ENCODE measurements around the gene FABP7. TPM values are rescaled to one million over a fixed set of nuclear protein-coding genes. Genes with fewer than 3 reads are reported as not detected.
A peak's percentile ranks its signal among the peaks of the same experiment; 100 is the strongest.

FABP7 gene
- total RNA-seq, 1 donor, result not detected

- H3K36me3 ChIP-seq (ENCODE audit: insufficient read depth, low read length), result no peaks in the 10 kb centered on the region
- TF ChIP-seq CTCF (IDR thresholded peaks at IDR 0.05; ENCODE audit: extremely low read depth, low read depth, low read length), result no peak
- no peaks in the 10 kb centered on the region for H3K79me2 ChIP-seq (ENCODE audit: insufficient read depth, low read length)
- H3K4me2 ChIP-seq (ENCODE audit: insufficient read depth, low read length), result no peak overlapping the region
- H3K4me1 ChIP-seq (ENCODE audit: insufficient read depth, low read length), result no peaks in the 10 kb centered on the region
- H2AFZ ChIP-seq (ENCODE audit: low read length), result no peak overlapping the region
- DNase-seq (ENCODE audit: insufficient read length, low spot score, missing footprints), result no peak
- H3K27ac ChIP-seq (ENCODE audit: low read depth, low read length), result no peak overlapping the region
- H3K9me3 ChIP-seq (ENCODE audit: low read depth, low read length), result no peaks in the 10 kb centered on the region
- H3K27me3 ChIP-seq (ENCODE audit: insufficient read depth, low read length), result no peaks in the 10 kb centered on the region
- H3K4me3 ChIP-seq (ENCODE audit: insufficient read depth, low read length), result no peak overlapping the region
- H4K20me1 ChIP-seq (ENCODE audit: insufficient read depth, low read length), result no peaks in the 10 kb centered on the region
Observed at GRCh38 chr6:122752459-122752858, 27.1 kb upstream of the FABP7 start.

GRCh38 chr6:122753000-122753687 is 26.4 kb upstream of the FABP7 start:
- Histone ChIP-seq H4K20me1 (ENCODE audit: insufficient read depth, low read length) (no peaks in the 10 kb centered on the region), H3K36me3 (ENCODE audit: insufficient read depth, low read length) (no peaks in the 10 kb centered on the region), H3K9me3 (ENCODE audit: low read depth, low read length) (no peaks in the 10 kb centered on the region), H3K79me2 (ENCODE audit: insufficient read depth, low read length) (no peaks in the 10 kb centered on the region), H3K27ac (ENCODE audit: low read depth, low read length) (no peak overlapping the region), H3K27me3 (ENCODE audit: insufficient read depth, low read length) (no peaks in the 10 kb centered on the region), H3K4me2 (ENCODE audit: insufficient read depth, low read length) (peak overlapping the region; percentile 70), H2AFZ (ENCODE audit: low read length) (peak overlapping the region; percentile 36), H3K4me3 (ENCODE audit: insufficient read depth, low read length) (no peak overlapping the region), H3K4me1 (ENCODE audit: insufficient read depth, low read length) (no peaks in the 10 kb centered on the region)
- DNase-seq (ENCODE audit: insufficient read length, low spot score, missing footprints), result no peak
- no peak for TF ChIP-seq CTCF (IDR thresholded peaks at IDR 0.05; ENCODE audit: extremely low read depth, low read depth, low read length)

GRCh38 chr6:122753688-122754056 is 25.8 kb upstream of the FABP7 start:
- no peak overlapping the region for H3K4me3 ChIP-seq (ENCODE audit: insufficient read depth, low read length)
- no peak for TF ChIP-seq CTCF (IDR thresholded peaks at IDR 0.05; ENCODE audit: extremely low read depth, low read depth, low read length)
- no peak overlapping the region for H3K27ac ChIP-seq (ENCODE audit: low read depth, low read length)
- H3K4me2 ChIP-seq (ENCODE audit: insufficient read depth, low read length), result peak overlapping the region; percentile 70
- peak overlapping the region; percentile 54 for H2AFZ ChIP-seq (ENCODE audit: low read length)
- no peaks in the 10 kb centered on the region for H4K20me1 ChIP-seq (ENCODE audit: insufficient read depth, low read length)
- H3K4me1 ChIP-seq (ENCODE audit: insufficient read depth, low read length), result no peaks in the 10 kb centered on the region
- DNase-seq (ENCODE audit: insufficient read length, low spot score, missing footprints), result no peak
- H3K27me3 ChIP-seq (ENCODE audit: insufficient read depth, low read length), result no peaks in the 10 kb centered on the region
- H3K36me3 ChIP-seq (ENCODE audit: insufficient read depth, low read length), result no peaks in the 10 kb centered on the region
- H3K9me3 ChIP-seq (ENCODE audit: low read depth, low read length), result no peaks in the 10 kb centered on the region
- no peaks in the 10 kb centered on the region for H3K79me2 ChIP-seq (ENCODE audit: insufficient read depth, low read length)

GRCh38 chr6:122754191-122754731 is 25.3 kb upstream of the FABP7 start:
- H3K27me3 ChIP-seq (ENCODE audit: insufficient read depth, low read length), result no peaks in the 10 kb centered on the region
- no peaks in the 10 kb centered on the region for H3K79me2 ChIP-seq (ENCODE audit: insufficient read depth, low read length)
- no peak for TF ChIP-seq CTCF (IDR thresholded peaks at IDR 0.05; ENCODE audit: extremely low read depth, low read depth, low read length)
- no peak for DNase-seq (ENCODE audit: insufficient read length, low spot score, missing footprints)
- no peaks in the 10 kb centered on the region for H3K4me1 ChIP-seq (ENCODE audit: insufficient read depth, low read length)
- no peaks in the 10 kb centered on the region for H3K36me3 ChIP-seq (ENCODE audit: insufficient read depth, low read length)
- H2AFZ ChIP-seq (ENCODE audit: low read length), result no peak overlapping the region
- H3K4me3 ChIP-seq (ENCODE audit: insufficient read depth, low read length), result no peak overlapping the region
- peak overlapping the region; percentile 70 for H3K4me2 ChIP-seq (ENCODE audit: insufficient read depth, low read length)
- H3K27ac ChIP-seq (ENCODE audit: low read depth, low read length), result no peak overlapping the region
- H3K9me3 ChIP-seq (ENCODE audit: low read depth, low read length), result no peaks in the 10 kb centered on the region
- no peaks in the 10 kb centered on the region for H4K20me1 ChIP-seq (ENCODE audit: insufficient read depth, low read length)
